Measurements from ENCODE around the gene PHLPP1.

DNA sequence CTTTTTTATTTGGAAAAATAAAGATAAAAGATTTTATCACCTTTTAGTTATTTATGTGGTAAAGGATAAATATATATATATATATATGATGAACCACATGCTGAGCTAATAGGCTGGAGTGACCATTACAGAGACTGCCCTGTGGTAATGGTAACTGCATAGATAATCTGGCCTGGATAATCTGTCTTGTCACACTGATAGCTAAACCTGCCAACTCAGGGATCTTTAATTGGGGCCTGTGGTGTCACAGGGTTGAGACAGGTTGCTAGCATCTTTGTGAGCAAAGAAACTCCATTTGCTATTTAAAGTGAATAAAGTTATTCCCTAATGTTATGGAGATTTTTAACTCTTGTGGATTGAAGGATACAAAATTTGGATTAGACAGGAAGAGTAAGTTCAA, 203.0 kb downstream of the PHLPP1 start:
- TF ChIP-seq EZH2 (IDR thresholded peaks at IDR 0.05; ENCODE audit: borderline replicate concordance, low read depth, low read length) (no peak), ZNF830 (CRISPR knock-in tag; IDR thresholded peaks at IDR 0.05) (no peak), ZNF23 (CRISPR knock-in tag; IDR thresholded peaks at IDR 0.05) (no peak), ZNF436 (CRISPR knock-in tag; IDR thresholded peaks at IDR 0.05) (no peak), GABPB1 (CRISPR knock-in tag; IDR thresholded peaks at IDR 0.05) (no peak), ZNF589 (CRISPR knock-in tag; IDR thresholded peaks at IDR 0.05; ENCODE audit: low read depth) (no peak), ZNF347 (CRISPR knock-in tag; IDR thresholded peaks at IDR 0.05; ENCODE audit: low read depth) (no peak), ZMIZ1 (IDR thresholded peaks at IDR 0.05; ENCODE audit: low read depth in 2 of 2, low read length in 2 of 2) (no peak)
- TF ChIP-seq, protein P1, sequence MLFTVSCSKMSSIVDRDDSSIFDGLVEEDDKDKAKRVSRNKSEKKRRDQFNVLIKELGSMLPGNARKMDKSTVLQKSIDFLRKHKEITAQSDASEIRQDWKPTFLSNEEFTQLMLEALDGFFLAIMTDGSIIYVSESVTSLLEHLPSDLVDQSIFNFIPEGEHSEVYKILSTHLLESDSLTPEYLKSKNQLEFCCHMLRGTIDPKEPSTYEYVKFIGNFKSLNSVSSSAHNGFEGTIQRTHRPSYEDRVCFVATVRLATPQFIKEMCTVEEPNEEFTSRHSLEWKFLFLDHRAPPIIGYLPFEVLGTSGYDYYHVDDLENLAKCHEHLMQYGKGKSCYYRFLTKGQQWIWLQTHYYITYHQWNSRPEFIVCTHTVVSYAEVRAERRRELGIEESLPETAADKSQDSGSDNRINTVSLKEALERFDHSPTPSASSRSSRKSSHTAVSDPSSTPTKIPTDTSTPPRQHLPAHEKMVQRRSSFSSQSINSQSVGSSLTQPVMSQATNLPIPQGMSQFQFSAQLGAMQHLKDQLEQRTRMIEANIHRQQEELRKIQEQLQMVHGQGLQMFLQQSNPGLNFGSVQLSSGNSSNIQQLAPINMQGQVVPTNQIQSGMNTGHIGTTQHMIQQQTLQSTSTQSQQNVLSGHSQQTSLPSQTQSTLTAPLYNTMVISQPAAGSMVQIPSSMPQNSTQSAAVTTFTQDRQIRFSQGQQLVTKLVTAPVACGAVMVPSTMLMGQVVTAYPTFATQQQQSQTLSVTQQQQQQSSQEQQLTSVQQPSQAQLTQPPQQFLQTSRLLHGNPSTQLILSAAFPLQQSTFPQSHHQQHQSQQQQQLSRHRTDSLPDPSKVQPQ (CRISPR knock-in tag; IDR thresholded peaks at IDR 0.05; ENCODE audit: borderline replicate concordance): no peak
